HG03442 (cell line): Measurements from ENCODE around the gene BEND3.
"Not testable (repeated sequence)": the region's sequence is repeated elsewhere in the genome, so short reads cannot be mapped to it uniquely, and the experiment has no call there.

Source experiments
- ATAC-seq: cut with Tn5 transposase; IDR thresholded peaks from one replicate; pipeline ENCODE4 v1.9.1; 2021; ENCODE audit warnings: mild to moderate bottlenecking, moderate library complexity; ENCODE audit not compliant: unreplicated experiment

Gene BEND3

GRCh38 chr6:107047807-107048206 lies 67.5 kb downstream of the BEND3 start:
- ATAC-seq, result no peak

GRCh38 chr6:107045826-107046675 lies 69.3 kb downstream of the BEND3 start:
- no peak for ATAC-seq

GRCh38 chr6:107033126-107033525 lies 82.2 kb downstream of the BEND3 start:
- no peak for ATAC-seq

- no peak for ATAC-seq
Measured at GRCh38 chr6:107032051-107032450, 83.3 kb downstream of the BEND3 start.

- ATAC-seq, result no peak
Measured at GRCh38 chr6:107030151-107030550, 85.2 kb downstream of the BEND3 start.

- ATAC-seq, result no peak
Measured at GRCh38 chr6:107026965-107027364, 88.3 kb downstream of the BEND3 start.

- no peak for ATAC-seq
Measured at GRCh38 chr6:107021446-107022185, 93.7 kb downstream of the BEND3 start.

GRCh38 chr6:107020239-107020638 lies 95.1 kb downstream of the BEND3 start:
- ATAC-seq, result no peak

GRCh38 chr6:107019628-107020027 lies 95.7 kb downstream of the BEND3 start:
- not testable (repeated sequence) for ATAC-seq

GRCh38 chr6:107019047-107019446 lies 96.3 kb downstream of the BEND3 start:
- no peak for ATAC-seq
